Colonic mucosa (tissue), 4 donors: ENCODE measurements around the gene PRAMEF17. TPM values are rescaled to one million over a fixed set of nuclear protein-coding genes. Genes with fewer than 3 reads are reported as not detected.
"Not testable (repeated sequence)": the region's sequence is repeated elsewhere in the genome, so short reads cannot be mapped to it uniquely, and the experiment has no call there.

ENCODE experiments used
- DNase-seq: peaks from one replicate; pipeline ENCODE4 v3.0.0-alpha.2; 2020
- H3K27ac ChIP-seq: fragments of 200-600 bp; one replicate; pipeline ENCODE4 v1.8.0; 2021
- H3K27me3 ChIP-seq: fragments of 200-600 bp; one replicate; pipeline ENCODE4 v1.8.0; 2021
- H3K36me3 ChIP-seq: fragments of 200-600 bp; one replicate; pipeline ENCODE4 v1.8.0; 2021
- H3K4me1 ChIP-seq: fragments of 200-600 bp; one replicate; pipeline ENCODE4 v1.8.0; 2021; ENCODE audit warnings: mild to moderate bottlenecking
- H3K4me3 ChIP-seq: fragments of 200-600 bp; one replicate; pipeline ENCODE4 v1.8.0; 2021
- H3K9ac ChIP-seq, 2 donors: one replicate each; pipeline ENCODE4 v1.7.0; 2013; ENCODE audit warnings: control low read depth in 2 of 2, low read depth in 2 of 2, low read length in 2 of 2
- H3K9me3 ChIP-seq: fragments of 200-600 bp; one replicate; pipeline ENCODE4 v1.8.0; 2021
- CTCF ChIP-seq: fragments of 200-600 bp; IDR thresholded peaks from one replicate; pipeline ENCODE4 v1.8.0; 2022; ENCODE audit warnings: antibody characterized with exemption, mild to moderate bottlenecking
- intact Hi-C: fragments of 100-400 bp; cut with DNase I; formaldehyde crosslinking; loops from one replicate; pipeline ENCODE4 v1.14.1; 2022
- total RNA-seq, 2 donors: library from RNA; stranded (reverse); fragmentation: NEBNext Ultra II Directional in 1 of 2; extraction: Animal tissue kit (Norgen Biotek cat#: 25700) in 1 of 2; gene quantifications; one replicate each; pipeline ENCODE4 v1.2.1, GENCODE V29; 2021
- donor health status: healthy.
- donor health status: DM: no; HTN: no; CAD: no.
- donor health status: DM: no; HTN: no; CAD: no.

PRAMEF17 gene
- total RNA-seq, 2 donors from 2014 or later: not detected

GRCh38 chr1:13435458-13435857 is 46.0 kb downstream of the PRAMEF17 start:
- intact Hi-C loops: no loop called here
- H3K4me1 ChIP-seq: no peaks in the 10 kb centered on the region
- no peak for DNase-seq
- no peaks in the 10 kb centered on the region for H3K9me3 ChIP-seq
- H3K27me3 ChIP-seq: no peaks in the 10 kb centered on the region
- H3K27ac ChIP-seq: no peak overlapping the region
- H3K36me3 ChIP-seq: no peaks in the 10 kb centered on the region
- no peak overlapping the region for H3K4me3 ChIP-seq
- H3K9ac ChIP-seq: no peak overlapping the region
- no peak for TF ChIP-seq CTCF

GRCh38 chr1:13439104-13439783 is 49.8 kb downstream of the PRAMEF17 start:
- H3K9ac ChIP-seq, H3K36me3 ChIP-seq, H3K27me3 ChIP-seq, H3K4me3 ChIP-seq, H3K9me3 ChIP-seq, H3K27ac ChIP-seq, DNase-seq, intact Hi-C loops, H3K4me1 ChIP-seq: not testable (repeated sequence)

Other genes with a start within 250 kb of the PRAMEF17 start
- not detected for gene PRAMEF26, start 233.6 kb upstream of the PRAMEF17 start, total RNA-seq
- gene HNRNPCL4, start 224.0 kb upstream of the PRAMEF17 start, total RNA-seq: not detected
- gene PRAMEF9, start 217.8 kb upstream of the PRAMEF17 start, total RNA-seq: not detected
- gene PRAMEF13, start 188.2 kb upstream of the PRAMEF17 start, total RNA-seq: not detected
- gene PRAMEF18, start 163.5 kb upstream of the PRAMEF17 start, total RNA-seq: not detected
- not detected for gene PRAMEF5, start 135.4 kb upstream of the PRAMEF17 start, total RNA-seq
- not detected for gene PRAMEF8, start 104.5 kb upstream of the PRAMEF17 start, total RNA-seq
- gene PRAMEF33, start 86.1 kb upstream of the PRAMEF17 start, total RNA-seq: not detected
- gene PRAMEF15, start 74.1 kb upstream of the PRAMEF17 start, total RNA-seq: not detected
- gene PRAMEF14, start 42.5 kb upstream of the PRAMEF17 start, total RNA-seq: not detected
- not detected for gene PRAMEF19, start 17.7 kb upstream of the PRAMEF17 start, total RNA-seq
- not detected for gene PRAMEF20, start 20.8 kb downstream of the PRAMEF17 start, total RNA-seq
- gene LRRC38, start 124.4 kb downstream of the PRAMEF17 start, total RNA-seq: not detected
- 1 to 10 TPM; 2.7 to 6.1 TPM for gene PDPN, start 194.2 kb downstream of the PRAMEF17 start, total RNA-seq